Measurements from ENCODE around the gene TSPAN4.

GRCh38 chr11:861105-861479 lies 18.4 kb downstream of the TSPAN4 start:
- no peak for TF ChIP-seq POLR2A (IDR thresholded peaks at IDR 0.05)
- no peak for TF ChIP-seq CTCF (IDR thresholded peaks at IDR 0.05)
- no peak for TF ChIP-seq EP300 (IDR thresholded peaks at IDR 0.05)

Measured in tibial nerve (tissue), 4 donors.